Measurements from ENCODE around the gene PTPN4. TPM values are rescaled to one million over a fixed set of nuclear protein-coding genes. Genes with fewer than 3 reads are reported as not detected.

The PTPN4 gene
- polyA plus RNA-seq, 1 donor from 2014 or later = 22.0 TPM

- no peak overlapping the region for H3K27ac ChIP-seq (ENCODE audit: low read length)
- H3K9ac ChIP-seq (ENCODE audit: low read length) = no peak overlapping the region
- TF ChIP-seq CTCF (IDR thresholded peaks at IDR 0.05; ENCODE audit: poor library complexity, severe bottlenecking) = no peak
- TF ChIP-seq RAD21 (conservative IDR thresholded peaks at IDR 0.05) = no peak
- TF ChIP-seq TAF1 (IDR thresholded peaks at IDR 0.05; ENCODE audit: low read depth) = no peak
- no peak for TF ChIP-seq MXI1 (conservative IDR thresholded peaks at IDR 0.05; ENCODE audit: poor library complexity, severe bottlenecking)
- no peak for TF ChIP-seq EP300 (conservative IDR thresholded peaks at IDR 0.05; ENCODE audit: poor library complexity, severe bottlenecking)
- no peak for TF ChIP-seq REST (IDR thresholded peaks at IDR 0.05; ENCODE audit: borderline replicate concordance)
- no peak for TF ChIP-seq POLR2AphosphoS5 (IDR thresholded peaks at IDR 0.05)
- TF ChIP-seq SMC3 (conservative IDR thresholded peaks at IDR 0.05; ENCODE audit: poor library complexity) = no peak
- no peak for TF ChIP-seq EZH2 (IDR thresholded peaks at IDR 0.05; ENCODE audit: borderline replicate concordance, insufficient read depth, low read length, poor library complexity, severe bottlenecking)
- H3K4me2 ChIP-seq (ENCODE audit: low read length) = no peak overlapping the region
- no peaks in the 10 kb centered on the region for H3K9me2 ChIP-seq (ENCODE audit: insufficient read depth, low read length)
- no peaks in the 10 kb centered on the region for H3K36me3 ChIP-seq (ENCODE audit: insufficient read depth, low read length)
- H4K20me1 ChIP-seq (ENCODE audit: insufficient read depth) = no peaks in the 10 kb centered on the region
- no peak overlapping the region for H2AFZ ChIP-seq (ENCODE audit: low read depth, low read length)
- no peaks in the 10 kb centered on the region for H3K79me2 ChIP-seq (replicated peaks; ENCODE audit: insufficient read depth, low read length)
- H3K27me3 ChIP-seq (ENCODE audit: insufficient read depth, low read depth, low read length) = no peaks in the 10 kb centered on the region
- H3F3A ChIP-seq (ENCODE audit: insufficient read depth, low read length, poor library complexity, severe bottlenecking) = no peaks in the 10 kb centered on the region
- no peak overlapping the region for H3K4me3 ChIP-seq (ENCODE audit: low read length)
- H3K9me3 ChIP-seq (ENCODE audit: low read length) = no peaks in the 10 kb centered on the region
Observed at GRCh38 chr2:119929537-119929936, 169.8 kb downstream of the PTPN4 start.

- Histone ChIP-seq H3K9me2 (ENCODE audit: insufficient read depth, low read length) (no peaks in the 10 kb centered on the region), H3K79me2 (replicated peaks; ENCODE audit: insufficient read depth, low read length) (no peaks in the 10 kb centered on the region), H2AFZ (ENCODE audit: low read depth, low read length) (no peak overlapping the region), H3K36me3 (ENCODE audit: insufficient read depth, low read length) (peaks cover 4% of the 10 kb centered on the region), H3K27me3 (ENCODE audit: insufficient read depth, low read depth, low read length) (no peaks in the 10 kb centered on the region), H4K20me1 (ENCODE audit: insufficient read depth) (no peaks in the 10 kb centered on the region), H3K9me3 (ENCODE audit: low read length) (no peaks in the 10 kb centered on the region), H3K4me3 (ENCODE audit: low read length) (no peak overlapping the region), H3K4me2 (ENCODE audit: low read length) (no peak overlapping the region), H3F3A (ENCODE audit: insufficient read depth, low read length, poor library complexity, severe bottlenecking) (no peaks in the 10 kb centered on the region), H3K27ac (ENCODE audit: low read length) (no peak overlapping the region), H3K9ac (ENCODE audit: low read length) (no peak overlapping the region)
- TF ChIP-seq POLR2AphosphoS5 (IDR thresholded peaks at IDR 0.05) (no peak), EZH2 (IDR thresholded peaks at IDR 0.05; ENCODE audit: borderline replicate concordance, insufficient read depth, low read length, poor library complexity, severe bottlenecking) (no peak), CTCF (IDR thresholded peaks at IDR 0.05; ENCODE audit: poor library complexity, severe bottlenecking) (no peak), SMC3 (conservative IDR thresholded peaks at IDR 0.05; ENCODE audit: poor library complexity) (no peak)
Observed at GRCh38 chr2:119932809-119933208, 173.1 kb downstream of the PTPN4 start.

Data from neural cell (in vitro differentiated cells).